ENCODE data around the gene REPS2. TPM values are rescaled to one million over a fixed set of nuclear protein-coding genes. Genes with fewer than 3 reads are reported as not detected.

REPS2 gene
- total RNA-seq, 1 experiment from 2014 or later, result 3.7 TPM

DNA sequence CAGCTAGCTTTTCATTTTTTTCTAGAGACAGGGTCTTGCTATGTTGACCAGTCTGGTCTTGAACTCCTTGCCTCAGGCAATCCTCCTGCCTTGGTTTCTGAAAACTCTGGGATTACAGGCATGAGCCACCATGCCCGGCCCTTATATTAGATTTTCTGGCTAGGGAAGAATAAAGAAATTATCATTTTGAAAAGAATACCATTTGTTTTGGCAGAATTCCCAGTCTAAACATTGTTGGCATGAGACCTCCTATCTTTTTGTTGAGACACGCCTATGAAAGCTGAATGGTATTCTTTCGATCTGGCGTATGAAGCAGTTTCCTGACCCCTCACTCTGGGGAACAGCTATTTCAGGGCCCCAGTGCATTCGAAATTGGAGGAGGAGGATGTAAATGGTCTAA, 107.0 kb downstream of the REPS2 start:
- WGBS (ENCODE audit: extremely low coverage, insufficient read length, low lambda C conversion rate), result no CpG with 5 or more reads among the region's 5 CpGs
- no peak overlapping the region for H3K4ac ChIP-seq (ENCODE audit: low read depth, low read length)
- no peak overlapping the region for H4K5ac ChIP-seq (ENCODE audit: insufficient read length, low read depth, low read length)
- no peak overlapping the region for H2AK5ac ChIP-seq (ENCODE audit: insufficient read length, low read length)
- no peak overlapping the region for H3K27ac Mint-ChIP-seq
- no peak overlapping the region for H3K27ac ChIP-seq (ENCODE audit: insufficient read length, low read depth, low read length)
- no peaks in the 10 kb centered on the region for H3K27me3 Mint-ChIP-seq (ENCODE audit: low read depth)
- no peaks in the 10 kb centered on the region for H3K27me3 ChIP-seq (ENCODE audit: insufficient read depth, low read length)
- H3K79me2 ChIP-seq (ENCODE audit: insufficient read depth, low read length), result no peaks in the 10 kb centered on the region
- no peak overlapping the region for H3K4me3 Mint-ChIP-seq
- no peak overlapping the region for H2BK15ac ChIP-seq (ENCODE audit: low read depth, low read length)
- no peak overlapping the region for H2BK12ac ChIP-seq (ENCODE audit: insufficient read length, low read depth, low read length)
- H3K23ac ChIP-seq (ENCODE audit: insufficient read length, low read depth, low read length), result no peak overlapping the region
- DNase-seq, result no peak
- H4K20me1 ChIP-seq (ENCODE audit: control insufficient read depth, insufficient read depth, insufficient read length), result no peaks in the 10 kb centered on the region
- TF ChIP-seq CTCF (conservative IDR thresholded peaks at IDR 0.05), result no peak
- H3K56ac ChIP-seq (ENCODE audit: insufficient read length, low read depth, low read length), result no peak overlapping the region
- H3K4me1 Mint-ChIP-seq, result no peaks in the 10 kb centered on the region
- no peak overlapping the region for H2AFZ ChIP-seq (ENCODE audit: low read length)
- H4K91ac ChIP-seq (ENCODE audit: insufficient read length, low read depth, low read length), result no peak overlapping the region
- H3T11ph ChIP-seq (ENCODE audit: low read length), result no peak overlapping the region
- no peaks in the 10 kb centered on the region for H3K9me3 ChIP-seq (ENCODE audit: control insufficient read depth, low read depth, low read length)
- no peak overlapping the region for H4K8ac ChIP-seq (replicated peaks; ENCODE audit: insufficient read length, low read depth, low read length)
- H2BK120ac ChIP-seq (ENCODE audit: low read depth, low read length, poor library complexity, severe bottlenecking), result no peak overlapping the region
- H3K36me3 Mint-ChIP-seq (ENCODE audit: insufficient read depth in 1 of 3, low read depth in 3 of 3), result no peaks in the 10 kb centered on the region
- no peak overlapping the region for H3K18ac ChIP-seq (ENCODE audit: insufficient read length, low read depth, low read length)
- H3K4me2 ChIP-seq (ENCODE audit: insufficient read depth, insufficient read length, low read length), result no peak overlapping the region
- no peak overlapping the region for H2BK5ac ChIP-seq (ENCODE audit: insufficient read length, low read length)
- no peak overlapping the region for H2BK20ac ChIP-seq (ENCODE audit: low read depth, low read length, poor library complexity, severe bottlenecking)
- H3K9ac ChIP-seq (ENCODE audit: extremely low read depth, insufficient read length, low read length), result no peak overlapping the region
- H3K9me3 Mint-ChIP-seq, result no peaks in the 10 kb centered on the region; a peak in 1 of 5 replicates
- H3K14ac ChIP-seq (ENCODE audit: insufficient read depth, low read length), result no peak overlapping the region
- H3K23me2 ChIP-seq (ENCODE audit: insufficient read length, low read depth, low read length, poor library complexity, severe bottlenecking), result no peaks in the 10 kb centered on the region
- no peaks in the 10 kb centered on the region for H3K4me1 ChIP-seq (ENCODE audit: insufficient read depth, low read length)
- H3K79me1 ChIP-seq (ENCODE audit: insufficient read depth, low read depth, low read length, poor library complexity, severe bottlenecking), result no peaks in the 10 kb centered on the region
